ENCODE data around the gene ADARB2.
"Not testable (repeated sequence)": the region's sequence is repeated elsewhere in the genome, so short reads cannot be mapped to it uniquely, and the experiment has no call there.

The ADARB2 gene

GRCh38 chr10:1774796-1775195 is 37.5 kb upstream of the ADARB2 start:
- H3K27ac ChIP-seq (replicated peaks): no peak overlapping the region
- no peak for DNase-seq (ENCODE audit: low read depth in 1 of 2, low spot score in 1 of 2)

GRCh38 chr10:1773204-1773603 is 35.9 kb upstream of the ADARB2 start:
- H3K27ac ChIP-seq (replicated peaks); H3K4me3 ChIP-seq (replicated peaks; ENCODE audit: insufficient read depth, low read length); DNase-seq (ENCODE audit: low read depth in 1 of 2, low spot score in 1 of 2); H3K27me3 ChIP-seq (ENCODE audit: insufficient read depth, poor library complexity, severe bottlenecking): not testable (repeated sequence)

More at GRCh38 chr10:1774796-1775195, 37.5 kb upstream of the ADARB2 start:
- no peak for TF ChIP-seq CTCF (IDR thresholded peaks at IDR 0.05; ENCODE audit: insufficient read depth, low read length)
- no peak for TF ChIP-seq GABPA (IDR thresholded peaks at IDR 0.05; ENCODE audit: low read depth)
- TF ChIP-seq POLR2AphosphoS5 (IDR thresholded peaks at IDR 0.05; ENCODE audit: low read depth): no peak
- no peak for TF ChIP-seq SPI1 (IDR thresholded peaks at IDR 0.05; ENCODE audit: borderline replicate concordance, low read depth)
- no peak for TF ChIP-seq REST (IDR thresholded peaks at IDR 0.05; ENCODE audit: insufficient replicate concordance, low read depth)
- Histone ChIP-seq H3K4me3 (replicated peaks; ENCODE audit: insufficient read depth, low read length) (no peak overlapping the region), H3K27me3 (ENCODE audit: insufficient read depth, poor library complexity, severe bottlenecking) (no peaks in the 10 kb centered on the region)

GRCh38 chr10:1766049-1766448 is 28.7 kb upstream of the ADARB2 start:
- Histone ChIP-seq H3K4me3 (replicated peaks; ENCODE audit: insufficient read depth, low read length) (no peak overlapping the region), H3K27me3 (ENCODE audit: insufficient read depth, poor library complexity, severe bottlenecking) (no peaks in the 10 kb centered on the region), H3K27ac (replicated peaks) (no peak overlapping the region)
- no peak for DNase-seq (ENCODE audit: low read depth in 1 of 2, low spot score in 1 of 2)
- TF ChIP-seq POLR2AphosphoS5 (IDR thresholded peaks at IDR 0.05; ENCODE audit: low read depth): no peak
- no peak for TF ChIP-seq GABPA (IDR thresholded peaks at IDR 0.05; ENCODE audit: low read depth)
- TF ChIP-seq CTCF (IDR thresholded peaks at IDR 0.05; ENCODE audit: insufficient read depth, low read length): no peak
- TF ChIP-seq REST (IDR thresholded peaks at IDR 0.05; ENCODE audit: insufficient replicate concordance, low read depth): no peak
- no peak for TF ChIP-seq SPI1 (IDR thresholded peaks at IDR 0.05; ENCODE audit: borderline replicate concordance, low read depth)

GRCh38 chr10:1762076-1762475 is 24.8 kb upstream of the ADARB2 start:
- Histone ChIP-seq H3K27me3 (ENCODE audit: insufficient read depth, poor library complexity, severe bottlenecking) (no peaks in the 10 kb centered on the region), H3K27ac (replicated peaks) (no peak overlapping the region), H3K4me3 (replicated peaks; ENCODE audit: insufficient read depth, low read length) (no peak overlapping the region)
- TF ChIP-seq CTCF (IDR thresholded peaks at IDR 0.05; ENCODE audit: insufficient read depth, low read length) (no peak), REST (IDR thresholded peaks at IDR 0.05; ENCODE audit: insufficient replicate concordance, low read depth) (no peak), POLR2AphosphoS5 (IDR thresholded peaks at IDR 0.05; ENCODE audit: low read depth) (no peak), GABPA (IDR thresholded peaks at IDR 0.05; ENCODE audit: low read depth) (no peak), SPI1 (IDR thresholded peaks at IDR 0.05; ENCODE audit: borderline replicate concordance, low read depth) (no peak)
- no peak for DNase-seq (ENCODE audit: low read depth in 1 of 2, low spot score in 1 of 2)

All from HL-60 (cell line).